Activated CD4-positive, alpha-beta T cell treated with anti-CD3 and anti-CD28 coated beads, Interleukin-2, amount 50 U/mL, for 48 hours (primary cell): ENCODE data around the gene ACTR1A.
A peak's percentile ranks its signal among the peaks of the same experiment; 100 is the strongest.
"Not testable (repeated sequence)": the region's sequence is repeated elsewhere in the genome, so short reads cannot be mapped to it uniquely, and the experiment has no call there.

Experiments used
- DNase-seq, 2 experiments: peaks; one replicate each; pipeline ENCODE4 v3.0.0-alpha.2; 2020

Gene ACTR1A

DNA sequence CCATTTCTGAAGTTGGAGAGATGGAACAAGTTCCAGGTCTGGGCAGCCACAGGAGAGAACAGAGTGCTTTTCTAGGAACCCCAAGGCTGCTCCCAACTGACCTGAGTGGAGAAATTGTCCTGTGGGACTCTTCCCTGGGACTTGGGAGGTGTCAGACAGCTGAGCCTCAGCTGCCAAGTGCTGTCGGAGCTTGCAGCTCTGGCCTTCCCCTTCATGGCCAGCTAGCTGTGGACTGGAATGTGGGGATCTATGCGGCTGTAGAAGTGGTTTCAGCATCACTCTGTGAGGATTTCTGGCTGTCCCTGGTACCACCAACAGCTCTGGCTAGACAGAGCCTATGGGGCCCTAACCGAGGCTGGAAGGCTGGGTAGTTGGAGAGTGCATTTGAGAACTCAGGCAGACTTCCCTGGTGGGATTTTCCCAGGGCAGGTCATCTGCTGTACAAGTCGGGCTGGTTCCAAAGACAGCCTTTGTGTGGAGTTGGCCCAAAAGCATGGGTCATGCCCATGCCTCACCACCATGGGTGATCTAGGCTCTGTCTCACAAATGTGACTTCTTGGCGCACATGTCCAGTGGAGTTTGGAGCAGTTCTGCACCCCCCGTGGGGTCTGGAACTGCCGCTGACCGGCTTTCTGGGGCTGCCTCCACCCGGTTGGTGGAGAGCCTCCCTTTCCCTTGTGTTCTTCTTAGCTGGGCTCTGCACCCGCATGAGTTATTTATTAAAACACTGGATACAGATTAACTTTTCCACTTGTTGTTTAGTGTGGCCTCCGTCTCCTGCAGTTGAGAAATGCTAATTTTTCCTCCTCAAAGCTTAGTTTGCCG lies 12.2 kb upstream of the ACTR1A start:
- no peak for DNase-seq

DNA sequence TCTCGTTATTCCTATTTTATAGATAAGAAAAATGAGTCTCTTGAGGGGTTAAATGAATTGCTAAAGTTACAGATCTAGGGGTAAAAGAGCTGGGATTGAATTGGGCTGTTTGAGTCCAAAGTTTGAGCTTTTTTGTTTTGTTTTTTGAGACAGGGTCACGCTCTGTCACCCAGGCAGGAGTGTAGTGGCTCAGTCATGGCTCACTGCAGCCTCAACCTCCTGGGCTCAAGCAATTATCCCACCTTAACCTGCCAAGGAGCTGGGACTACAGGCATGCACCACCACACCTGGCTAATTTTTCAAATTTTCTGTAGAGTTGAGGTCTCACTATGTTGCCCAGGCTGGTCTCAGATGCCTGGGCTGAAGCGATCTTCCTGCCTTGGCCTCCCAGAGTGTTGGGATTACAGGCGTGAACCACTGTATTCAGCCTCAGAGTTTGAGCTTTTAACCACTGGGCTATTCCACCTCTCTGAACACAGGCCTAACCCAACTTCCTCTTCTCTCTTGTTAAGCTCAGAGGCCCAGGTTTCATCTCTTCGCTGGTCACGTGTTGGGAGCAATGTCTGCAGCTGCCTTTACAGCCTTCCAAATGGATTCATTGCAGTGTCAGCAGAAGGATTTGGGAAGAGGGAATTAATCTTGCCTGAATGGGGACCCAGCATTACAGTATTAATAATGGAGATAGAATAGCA lies 9.2 kb upstream of the ACTR1A start:
- DNase-seq: no peak

DNA sequence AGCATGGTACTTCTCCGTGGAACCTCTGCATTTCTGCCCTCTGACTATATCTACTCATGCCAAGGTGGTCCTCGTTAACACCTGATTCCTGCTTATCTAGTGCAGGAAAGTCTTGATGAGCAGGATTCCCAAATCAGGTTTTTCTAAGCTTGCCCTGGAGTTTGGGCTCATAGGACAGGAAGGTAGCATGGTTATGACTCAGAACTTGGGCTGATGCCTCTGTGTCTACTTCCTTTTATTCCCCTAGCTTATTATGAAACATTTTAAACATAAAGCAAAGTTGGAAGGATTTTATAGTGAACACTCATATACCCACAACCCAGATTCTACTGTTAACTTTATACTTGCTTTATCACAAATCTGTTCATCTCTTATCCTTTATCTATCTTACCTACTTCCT lies 6.9 kb upstream of the ACTR1A start:
- no peak for DNase-seq

DNA sequence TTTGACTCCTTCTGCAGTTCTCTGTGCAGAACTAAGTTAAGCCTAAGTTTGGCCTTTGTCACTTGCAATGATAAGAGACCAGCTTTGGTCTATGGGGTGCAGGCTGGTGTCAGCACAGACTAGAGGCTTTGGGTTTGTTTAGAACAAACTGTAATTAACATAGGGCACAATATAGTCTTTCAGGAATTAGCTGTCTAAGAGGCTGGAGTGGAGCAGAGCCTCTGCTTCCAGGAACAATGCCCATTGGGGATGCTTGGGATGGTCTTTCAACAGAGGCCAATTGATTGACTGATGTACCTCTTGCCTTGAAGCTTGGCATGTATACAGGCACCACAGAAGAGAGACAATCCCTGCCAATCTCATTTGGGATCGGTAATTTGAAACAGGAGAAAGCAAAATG lies 6.0 kb upstream of the ACTR1A start:
- no peak for DNase-seq

DNA sequence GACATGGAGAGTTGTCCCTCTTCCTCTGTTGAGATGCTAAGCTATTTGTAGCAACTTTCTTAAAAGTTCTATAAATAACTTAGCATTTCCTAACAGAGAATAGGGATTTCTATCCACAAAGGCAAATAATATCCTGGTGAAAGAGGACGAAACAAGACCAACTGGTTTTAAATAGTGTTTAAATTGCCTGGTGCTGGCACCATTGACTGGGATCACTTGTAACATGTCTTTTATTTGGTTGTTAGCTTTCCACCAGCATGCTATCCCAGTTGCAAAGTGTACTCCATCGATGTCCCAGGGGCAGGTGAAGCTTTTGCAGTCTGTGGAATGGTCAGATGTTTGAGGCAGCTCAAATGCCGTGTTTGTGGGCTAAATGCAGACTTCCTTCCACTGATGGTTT lies 5.0 kb upstream of the ACTR1A start:
- DNase-seq: no peak

DNA sequence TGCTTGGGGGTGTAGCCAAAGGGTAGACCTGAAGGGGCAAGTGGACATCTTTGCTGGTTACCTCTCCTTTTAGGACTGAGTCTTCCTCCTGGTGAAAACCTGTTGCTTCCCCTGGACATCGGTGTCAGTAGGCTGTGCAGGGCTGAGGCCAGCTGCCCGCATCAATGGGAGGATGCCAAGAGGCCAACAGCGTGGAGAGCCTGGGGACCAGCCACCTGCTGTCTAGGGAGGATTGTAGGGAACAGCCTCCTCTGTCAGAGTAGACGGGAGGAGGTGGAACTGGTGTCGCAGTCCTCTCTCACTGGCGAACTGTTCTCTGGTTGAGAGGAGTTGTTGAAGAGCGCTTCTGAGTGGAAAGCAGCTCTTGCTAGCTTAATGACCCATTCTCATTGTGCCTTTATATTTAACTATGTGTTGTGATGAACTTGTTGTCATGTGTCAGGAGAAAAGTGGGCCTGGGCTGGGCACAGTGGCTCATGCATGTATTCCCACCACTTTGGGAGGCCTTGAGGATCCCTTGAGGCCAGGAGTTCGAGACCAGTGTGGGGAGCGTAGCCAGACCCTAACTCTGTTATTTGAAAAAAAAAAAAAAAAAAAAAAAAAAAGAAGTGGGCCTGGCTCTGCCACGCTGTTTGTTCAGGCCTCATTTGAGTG lies 3.1 kb upstream of the ACTR1A start:
- no peak for DNase-seq

DNA sequence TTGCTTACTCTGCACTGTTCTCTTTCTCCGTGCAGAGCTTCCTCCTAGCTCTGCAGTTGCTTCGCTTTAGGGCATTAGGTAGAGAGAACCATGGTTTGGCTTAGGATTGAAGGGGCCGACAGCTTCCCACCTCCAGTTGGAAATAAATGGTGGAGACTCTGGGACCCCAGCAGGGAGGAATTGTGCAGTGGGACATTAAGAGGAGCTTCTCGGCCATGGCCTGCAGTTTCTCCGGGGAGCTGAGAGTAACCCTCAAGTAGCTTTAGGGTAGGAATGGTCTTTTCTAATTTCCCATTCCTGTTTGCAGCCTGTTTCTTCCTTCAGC lies 2.4 kb upstream of the ACTR1A start:
- DNase-seq: no peak

DNA sequence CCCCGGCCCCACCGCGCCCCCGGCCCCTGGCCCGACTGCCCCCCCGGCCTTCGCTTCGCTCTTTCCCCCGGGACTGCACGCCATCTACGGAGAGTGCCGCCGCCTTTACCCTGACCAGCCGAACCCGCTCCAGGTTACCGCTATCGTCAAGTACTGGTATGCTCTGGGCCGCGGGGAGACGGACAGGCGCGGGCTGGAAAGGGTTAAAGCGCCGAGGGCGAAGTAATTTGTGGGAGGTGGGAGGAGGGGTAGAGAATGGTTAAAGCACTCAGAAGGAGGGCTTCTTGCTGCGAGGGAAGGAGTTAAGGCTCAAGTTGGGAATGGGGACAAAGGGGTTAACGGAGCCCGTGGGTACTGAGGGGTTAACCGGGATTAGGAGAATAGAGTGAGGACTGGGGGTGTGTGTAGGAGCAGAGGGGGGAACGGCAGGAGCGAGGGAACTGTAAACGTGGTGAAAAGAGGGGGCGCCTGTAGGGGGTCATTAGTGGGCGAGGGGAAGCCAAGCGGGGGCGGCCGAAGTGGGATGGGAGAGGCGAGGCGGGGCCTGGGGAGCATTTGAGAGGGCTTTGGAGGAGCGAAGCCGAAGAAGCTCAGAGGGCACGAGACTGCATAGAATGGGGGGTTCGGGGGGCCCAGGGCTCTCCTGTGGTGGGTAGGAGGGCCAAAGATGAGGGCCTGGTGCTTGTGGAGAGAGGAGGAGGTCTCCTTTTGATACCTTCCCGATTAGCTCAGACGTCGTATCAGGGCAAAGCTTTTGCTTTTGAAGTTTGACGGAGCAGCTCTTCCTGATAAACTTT lies 1.9 kb upstream of the ACTR1A start:
- DNase-seq: peak; percentile 34 to 46

DNA sequence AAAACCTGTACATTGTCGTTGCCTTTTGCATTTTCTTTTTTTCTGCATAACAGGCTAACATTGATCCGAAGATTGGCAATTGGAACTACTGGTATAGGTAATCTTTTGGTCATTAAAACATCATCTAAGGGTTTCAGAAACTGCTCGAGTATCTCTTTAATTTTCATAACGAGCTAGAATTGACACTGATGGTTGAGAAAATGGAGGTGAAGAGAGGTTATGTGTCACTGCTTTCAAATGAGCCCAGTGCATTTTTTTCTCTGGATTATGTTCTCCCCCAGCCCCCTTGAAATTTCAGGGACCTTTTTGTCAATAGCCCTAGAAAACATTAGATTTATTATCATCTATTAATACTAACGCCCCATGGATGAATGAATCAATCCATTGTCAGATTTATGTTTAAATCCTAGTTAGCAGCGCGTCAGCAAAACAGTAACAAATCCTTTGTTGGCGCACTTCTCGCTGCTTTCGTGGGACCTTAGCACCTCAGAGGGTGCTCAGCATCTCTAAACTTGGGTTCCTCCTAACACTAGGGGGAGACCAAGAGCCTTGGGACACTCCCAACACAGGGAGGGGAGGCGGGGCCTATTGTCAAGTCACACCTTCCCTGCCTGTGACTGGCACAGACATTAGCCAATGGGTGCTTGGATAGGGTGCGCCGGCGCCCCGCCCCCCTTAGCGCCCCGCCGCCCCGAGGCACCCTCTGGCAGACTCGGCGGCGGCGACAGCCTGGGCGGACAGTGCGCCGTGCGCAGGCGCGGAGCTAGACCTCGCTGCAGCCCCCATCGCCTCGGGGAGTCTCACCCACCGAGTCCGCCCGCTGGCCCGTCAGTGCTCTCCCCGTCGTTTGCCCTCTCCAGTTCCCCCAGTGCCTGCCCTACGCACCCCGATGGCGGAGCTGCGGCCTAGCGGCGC lies 1.0 kb upstream of the ACTR1A start, which contains the start of gene SUFU:
Gene SUFU (plus strand): TSS at position 709 of the 915 bp plus-strand sequence. CDS start 181 bp downstream, at position 890.
- DNase-seq: peak; percentile 98 to 99

DNA sequence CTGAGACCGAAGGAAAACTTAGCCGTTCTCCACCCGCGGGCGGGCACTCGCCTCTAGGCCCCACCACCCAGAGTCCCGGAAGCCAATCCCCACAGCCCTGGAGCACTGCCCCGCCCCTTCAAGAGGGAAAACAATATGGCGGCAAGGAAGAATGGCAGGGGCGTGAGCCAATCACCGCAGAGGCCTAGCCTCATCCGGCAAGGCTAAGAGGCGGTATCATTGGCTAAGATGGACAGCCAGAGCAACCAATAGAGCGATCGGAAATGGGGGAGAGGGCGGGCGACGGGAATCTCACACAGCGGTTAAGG lies 529 bp downstream of the ACTR1A start:
- DNase-seq: peak; percentile 98 to 99

DNA sequence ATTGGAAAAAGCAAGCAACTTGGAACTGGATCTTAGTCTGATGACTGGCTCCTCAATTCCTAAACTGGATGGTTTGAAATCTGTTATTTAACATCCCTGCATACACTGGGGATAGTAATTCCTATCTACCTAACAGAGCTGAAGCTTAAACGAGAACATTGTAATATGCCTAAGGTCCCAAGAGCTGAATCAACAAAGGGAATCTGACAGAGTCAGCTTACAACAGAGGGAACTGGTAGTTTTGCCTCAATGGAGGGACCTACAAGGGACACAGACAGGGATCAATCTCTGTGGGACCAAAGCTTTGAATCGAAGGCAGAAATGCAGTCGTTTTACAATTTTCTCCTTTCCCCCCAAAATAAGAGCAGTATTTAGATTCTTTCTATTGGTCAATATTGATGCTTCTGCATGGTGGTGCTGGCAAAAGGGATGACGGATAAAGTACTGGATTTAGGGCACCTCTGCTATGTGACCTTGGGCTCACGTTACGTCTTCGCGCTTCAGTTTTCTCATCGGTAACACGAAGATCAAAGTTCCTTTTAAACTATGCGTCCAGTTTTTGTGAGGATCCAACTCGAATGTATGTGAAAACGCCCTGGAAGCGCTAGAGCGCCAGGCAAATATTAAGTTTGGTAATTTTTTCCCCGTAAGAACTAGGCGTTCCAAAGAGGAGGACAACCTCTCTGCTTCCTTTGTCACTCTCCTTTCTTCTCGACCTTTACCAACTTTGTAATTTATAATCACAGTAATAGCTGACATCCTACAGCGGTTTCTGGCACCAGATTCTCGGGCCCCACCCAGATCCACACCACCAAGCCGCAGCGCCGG lies 1.1 kb downstream of the ACTR1A start:
- no peak for DNase-seq

DNA sequence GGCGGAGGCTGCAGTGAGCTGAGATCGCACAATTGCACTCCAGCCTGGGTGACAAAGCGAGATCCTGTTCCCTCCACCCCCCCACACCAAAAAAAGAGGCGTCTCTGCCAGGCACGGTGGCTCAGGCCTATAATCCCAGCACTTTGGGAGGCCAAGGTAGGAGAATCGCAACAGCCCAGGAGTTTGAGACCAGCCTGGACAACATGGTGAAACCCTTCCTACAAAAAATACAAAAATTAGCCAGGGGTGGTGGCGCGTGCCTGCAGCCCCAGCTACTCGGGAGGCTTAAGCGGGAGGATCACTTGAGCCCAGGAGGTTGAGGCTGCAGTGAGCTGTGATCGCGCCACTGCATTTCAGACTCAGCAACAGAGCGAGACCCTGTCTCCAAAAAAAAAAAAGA lies 1.8 kb downstream of the ACTR1A start:
- not testable (repeated sequence) for DNase-seq

DNA sequence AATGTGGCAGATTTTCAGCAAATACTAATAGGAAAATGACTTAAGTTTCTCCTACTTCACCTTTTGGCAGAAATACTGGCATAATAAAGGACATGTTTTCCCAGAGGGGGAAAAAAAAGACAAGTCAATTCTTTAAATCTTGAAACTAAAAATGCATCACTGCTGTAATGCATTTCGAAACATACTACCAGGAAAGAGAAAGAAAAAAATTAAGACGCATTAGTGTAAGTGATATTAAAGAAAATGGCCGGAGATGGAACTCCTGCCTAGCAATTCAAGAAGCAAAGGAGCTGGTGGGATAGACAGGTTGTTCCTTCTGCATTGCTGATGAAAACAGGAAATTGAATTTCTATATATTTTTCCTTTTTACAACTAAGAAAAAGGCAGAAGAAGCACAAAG lies 3.2 kb downstream of the ACTR1A start:
- no peak for DNase-seq

DNA sequence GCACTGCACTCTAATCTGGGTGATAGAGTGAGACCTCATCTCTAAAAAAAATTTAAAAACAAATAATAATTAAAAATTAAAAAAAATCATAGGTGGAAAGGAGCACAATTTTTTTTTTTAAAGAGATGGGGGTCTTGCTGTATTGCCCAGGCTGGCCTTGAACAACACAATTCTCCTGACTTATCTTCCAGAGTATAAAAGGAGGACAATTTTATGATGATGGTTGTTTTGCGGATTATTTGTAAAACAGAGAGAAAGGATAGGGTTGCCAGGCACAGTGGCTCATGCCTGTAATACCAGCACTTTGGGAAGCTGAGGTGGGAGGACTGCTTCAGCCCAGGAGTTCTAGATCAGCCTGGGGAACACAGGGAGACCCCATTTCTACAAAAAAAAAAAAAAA lies 5.0 kb downstream of the ACTR1A start:
- DNase-seq: no peak

DNA sequence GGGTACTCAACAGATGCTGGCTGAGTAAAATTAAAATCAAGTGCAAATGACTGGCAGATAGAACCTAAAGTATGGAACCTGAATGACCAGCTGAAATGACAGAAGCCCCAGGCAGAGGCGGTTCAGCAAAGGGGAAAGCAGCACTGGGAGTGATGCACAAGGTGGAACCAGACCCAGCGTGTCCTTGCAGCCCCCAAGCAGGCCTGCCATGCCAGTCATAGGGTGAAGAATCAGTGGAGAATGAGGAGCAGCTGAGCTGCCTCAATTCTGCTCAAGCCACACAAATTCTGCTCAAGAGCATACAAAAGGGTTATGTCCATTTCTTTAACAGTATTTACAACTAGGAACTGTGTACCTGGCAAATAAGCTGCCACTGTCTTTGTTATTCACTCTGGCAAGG lies 8.7 kb downstream of the ACTR1A start:
- no peak for DNase-seq

DNA sequence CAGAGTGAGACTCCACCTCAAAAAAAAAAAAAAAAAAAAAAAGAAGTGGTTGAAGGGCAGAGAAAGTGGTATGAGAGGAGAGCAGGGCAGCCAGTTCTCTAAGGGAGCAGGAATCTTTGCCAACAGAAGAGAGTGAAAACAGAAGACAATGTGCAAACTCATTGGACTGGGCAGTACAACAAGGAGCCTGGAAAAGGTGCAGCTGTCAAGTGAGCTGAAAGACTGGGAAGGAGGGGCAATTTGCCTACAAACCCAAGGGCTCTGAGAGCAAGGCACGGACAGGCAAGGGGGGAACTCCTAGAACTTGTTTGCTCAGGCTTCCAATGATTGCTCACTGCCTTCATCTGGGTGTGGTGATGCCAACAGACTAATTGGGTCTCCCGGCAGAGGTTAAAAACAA lies 9.5 kb downstream of the ACTR1A start:
- no peak for DNase-seq

DNA sequence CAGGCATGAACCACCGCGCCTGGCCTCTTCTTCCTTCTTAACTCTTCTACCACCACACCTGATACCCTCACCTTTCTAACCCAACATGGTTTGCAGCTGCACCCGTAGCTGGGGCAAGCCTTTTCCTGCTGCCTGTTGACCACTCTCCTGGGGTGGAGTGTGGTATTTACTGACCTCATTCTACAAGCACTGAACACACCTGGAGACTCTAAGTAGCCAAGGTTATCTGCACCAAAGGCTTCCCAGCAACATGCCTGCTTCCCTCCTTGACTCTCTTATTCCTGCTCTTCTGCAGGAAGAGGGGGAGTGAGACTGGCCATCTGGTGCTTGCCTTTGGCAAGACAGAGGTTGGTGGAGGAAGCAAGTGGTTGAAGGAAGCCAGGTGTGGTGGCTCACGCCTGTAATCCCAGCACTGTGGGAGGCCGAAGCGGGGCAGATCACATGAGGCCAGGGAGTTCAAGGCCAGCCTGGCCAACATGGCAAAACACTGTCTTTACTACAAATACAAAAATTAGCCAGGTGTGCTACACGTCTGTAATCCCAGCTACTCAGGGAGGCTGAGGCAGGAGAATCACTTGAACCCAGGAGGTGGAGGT lies 10.1 kb downstream of the ACTR1A start:
- no peak for DNase-seq

DNA sequence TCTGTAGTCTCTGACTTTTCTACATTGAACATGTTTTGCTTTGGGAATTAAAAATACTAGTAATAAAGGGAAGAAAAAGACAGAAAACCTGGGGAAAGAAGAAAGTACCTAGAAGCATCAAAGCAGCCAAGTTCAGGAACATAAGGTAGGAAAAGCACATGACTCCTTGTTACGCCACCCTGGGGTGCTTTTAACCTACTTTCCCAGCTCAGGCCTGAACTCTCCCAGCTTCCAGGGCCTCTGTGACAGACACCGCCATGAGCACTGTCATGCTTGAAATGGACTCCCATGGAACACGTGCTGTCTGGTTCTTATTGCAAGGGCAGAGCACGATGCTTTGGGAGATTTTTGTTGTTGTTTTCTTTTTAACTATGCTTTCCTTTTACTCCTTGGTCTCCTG lies 11.4 kb downstream of the ACTR1A start:
- DNase-seq: no peak

DNA sequence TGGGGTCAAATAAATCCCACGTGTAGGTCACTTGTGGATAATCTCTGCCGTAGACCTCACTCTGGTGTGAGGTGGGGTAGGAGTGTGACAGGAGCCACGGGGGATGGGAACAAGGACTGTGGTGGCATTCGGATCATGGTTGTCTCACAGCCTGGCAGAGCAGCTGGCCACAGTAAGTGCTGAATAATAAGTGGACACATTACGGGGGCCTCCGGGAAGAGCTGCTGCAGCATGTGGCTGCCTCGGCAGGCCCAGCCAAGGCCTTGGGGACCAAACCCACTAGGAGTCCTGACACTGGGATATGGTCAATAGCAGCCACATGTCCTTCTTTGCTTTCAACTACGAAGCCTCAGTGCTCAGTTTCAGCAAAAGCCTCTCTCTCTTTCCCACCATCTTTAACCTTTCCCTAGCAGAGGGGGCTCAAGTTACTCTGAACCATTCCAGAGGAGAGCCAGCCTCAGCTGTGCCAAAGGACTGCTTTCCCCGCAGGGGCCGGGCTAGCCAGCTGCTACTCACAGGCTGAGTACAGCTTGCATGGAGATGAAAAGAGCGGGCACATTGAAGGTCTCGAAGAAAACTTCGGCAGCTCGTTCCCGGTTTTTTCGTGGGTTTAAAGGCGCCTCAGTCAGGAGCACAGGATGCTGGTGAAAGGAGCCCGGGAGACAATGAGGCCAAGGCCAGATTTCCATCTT lies 17.3 kb downstream of the ACTR1A start:
- DNase-seq: no peak

DNA sequence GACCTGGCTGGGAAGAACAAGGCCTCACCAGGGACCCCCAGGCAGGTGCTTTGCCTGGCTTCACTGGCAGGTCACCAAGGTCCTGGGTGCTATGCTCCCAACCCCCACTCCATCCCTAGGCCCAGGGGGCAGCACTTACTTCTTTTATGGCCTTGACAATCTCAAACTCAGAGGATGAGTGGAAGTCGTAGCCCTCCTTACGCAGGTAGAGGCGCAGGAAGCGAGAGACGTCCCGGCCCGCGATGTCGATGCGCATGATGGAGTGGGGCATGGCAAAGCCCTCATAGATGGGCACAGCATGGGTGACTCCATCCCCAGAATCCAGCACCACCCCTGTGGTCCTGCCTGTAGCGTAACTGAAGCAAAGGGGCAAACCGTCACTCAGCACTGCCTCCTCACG lies 18.5 kb downstream of the ACTR1A start:
- DNase-seq: no peak
